ENCODE data around the gene BCAS1.

The BCAS1 gene

GRCh38 chr20:54070187-54070987 is at the start of gene BCAS1:
Gene BCAS1, minus strand, starts transcription at chr20:54070594. Its CDS starts 11,876 bp downstream, at chr20:54058718.
- no peak within 1 kb of the TSS for H2AFZ ChIP-seq (ENCODE audit: low read length)

GRCh38 chr20:54119744-54120143 is 49.4 kb upstream of the BCAS1 start:
- Histone ChIP-seq H2AFZ (ENCODE audit: low read length) (no peak overlapping the region), H3F3A (ENCODE audit: insufficient read depth, low read length) (no peaks in the 10 kb centered on the region), H3K79me2 (ENCODE audit: insufficient read depth, low read length) (no peaks in the 10 kb centered on the region), H4K20me1 (ENCODE audit: insufficient read depth, low read length) (no peaks in the 10 kb centered on the region), H3K9me2 (ENCODE audit: low read depth, low read length) (no peaks in the 10 kb centered on the region), H3K27me3 (ENCODE audit: insufficient read depth, low read length) (no peaks in the 10 kb centered on the region), H3K4me3 (ENCODE audit: low read depth, low read length, poor library complexity, severe bottlenecking) (no peak overlapping the region), H3K9ac (ENCODE audit: low read length) (no peak overlapping the region), H3K36me3 (ENCODE audit: insufficient read depth, low read length) (no peaks in the 10 kb centered on the region), H3K9me3 (ENCODE audit: low read length) (no peaks in the 10 kb centered on the region), H3K4me2 (ENCODE audit: low read length) (no peak overlapping the region), H3K4me1 (ENCODE audit: insufficient read depth, low read length, severe bottlenecking) (no peaks in the 10 kb centered on the region), H3K27ac (ENCODE audit: low read depth, low read length, poor library complexity, severe bottlenecking) (no peak overlapping the region)
- no peak for TF ChIP-seq EZH2 (IDR thresholded peaks at IDR 0.05; ENCODE audit: borderline replicate concordance, low read length)
- no peak for TF ChIP-seq CTCF (IDR thresholded peaks at IDR 0.05; ENCODE audit: low read length)

More at GRCh38 chr20:54070187-54070987, at the start of gene BCAS1:
- Histone ChIP-seq H3K9me2 (ENCODE audit: low read depth, low read length) (no peaks in the 10 kb centered on the region), H3K4me3 (ENCODE audit: low read depth, low read length, poor library complexity, severe bottlenecking) (no peak within 1 kb of the TSS), H3K27ac (ENCODE audit: low read depth, low read length, poor library complexity, severe bottlenecking) (no peak within 1 kb of the TSS), H3K79me2 (ENCODE audit: insufficient read depth, low read length) (no peaks in the 10 kb centered on the region), H3K4me2 (ENCODE audit: low read length) (no peak within 1 kb of the TSS), H3K9me3 (ENCODE audit: low read length) (no peaks in the 10 kb centered on the region), H3K36me3 (ENCODE audit: insufficient read depth, low read length) (no peaks in the 10 kb centered on the region), H4K20me1 (ENCODE audit: insufficient read depth, low read length) (no peaks in the 10 kb centered on the region), H3K27me3 (ENCODE audit: insufficient read depth, low read length) (peaks cover 12% of the 10 kb centered on the region; the same call in 1 of the 2 replicates), H3K4me1 (ENCODE audit: insufficient read depth, low read length, severe bottlenecking) (no peaks in the 10 kb centered on the region), H3K9ac (ENCODE audit: low read length) (no peak within 1 kb of the TSS), H3F3A (ENCODE audit: insufficient read depth, low read length) (no peaks in the 10 kb centered on the region)
- TF ChIP-seq EZH2 (IDR thresholded peaks at IDR 0.05; ENCODE audit: borderline replicate concordance, low read length): no peak
- TF ChIP-seq CTCF (IDR thresholded peaks at IDR 0.05; ENCODE audit: low read length): no peak

- Histone ChIP-seq H3K9me3 (ENCODE audit: low read length) (no peaks in the 10 kb centered on the region), H3K79me2 (ENCODE audit: insufficient read depth, low read length) (no peaks in the 10 kb centered on the region), H3K27ac (ENCODE audit: low read depth, low read length, poor library complexity, severe bottlenecking) (no peak overlapping the region), H3K4me2 (ENCODE audit: low read length) (no peak overlapping the region), H3F3A (ENCODE audit: insufficient read depth, low read length) (no peaks in the 10 kb centered on the region), H3K4me1 (ENCODE audit: insufficient read depth, low read length, severe bottlenecking) (no peaks in the 10 kb centered on the region), H3K9ac (ENCODE audit: low read length) (no peak overlapping the region), H4K20me1 (ENCODE audit: insufficient read depth, low read length) (no peaks in the 10 kb centered on the region), H3K36me3 (ENCODE audit: insufficient read depth, low read length) (no peaks in the 10 kb centered on the region), H3K27me3 (ENCODE audit: insufficient read depth, low read length) (peaks cover 3% of the 10 kb centered on the region; the same call in 1 of the 2 replicates), H3K9me2 (ENCODE audit: low read depth, low read length) (no peaks in the 10 kb centered on the region), H3K4me3 (ENCODE audit: low read depth, low read length, poor library complexity, severe bottlenecking) (no peak overlapping the region), H2AFZ (ENCODE audit: low read length) (no peak overlapping the region)
- TF ChIP-seq CTCF (IDR thresholded peaks at IDR 0.05; ENCODE audit: low read length) (no peak), EZH2 (IDR thresholded peaks at IDR 0.05; ENCODE audit: borderline replicate concordance, low read length) (no peak)
Observed at GRCh38 chr20:54118220-54119001, 48.0 kb upstream of the BCAS1 start.
